HEK293T (cell line): ENCODE data around the gene AGAP1.

ENCODE experiments used
- CTCF ChIA-PET: fragments of 350-600 bp; formaldehyde crosslinking; extraction: SDS; loops from one replicate; lab custom pipeline; 2021; ENCODE audit warnings: antibody characterized with exemption, inconsistent platforms; lab: Yijun Ruan, JAX
- POLR2A ChIA-PET: fragments of 350-600 bp; formaldehyde crosslinking; extraction: SDS; loops from one replicate; lab custom pipeline; 2020; ENCODE audit warnings: antibody characterized with exemption, inconsistent platforms; lab: Yijun Ruan, JAX
- DNase-seq: peaks from one replicate; pipeline ENCODE4 v3.0.0; 2012; ENCODE audit warnings: mixed read lengths; ENCODE audit errors: extremely low spot score
- ARNT ChIP-seq: fragments of 450-650 bp; IDR thresholded peaks from 2 replicates; pipeline ENCODE4 v1.6.1; 2017; ENCODE audit warnings: mild to moderate bottlenecking
- BHLHE40 ChIP-seq: fragments of 450-650 bp; IDR thresholded peaks from 2 replicates; pipeline ENCODE4 v1.6.1; 2016; ENCODE audit warnings: mild to moderate bottlenecking, moderate library complexity, borderline replicate concordance
- CTBP1 ChIP-seq: fragments of 450-650 bp; IDR thresholded peaks from 2 replicates; pipeline ENCODE4 v1.6.1; 2016; ENCODE audit warnings: borderline replicate concordance
- ELF4 ChIP-seq: fragments of 450-650 bp; IDR thresholded peaks from 2 replicates; pipeline ENCODE4 v1.6.1; 2017; ENCODE audit warnings: antibody characterized with exemption
- FOXA1 ChIP-seq: fragments of 450-650 bp; IDR thresholded peaks from 2 replicates; pipeline ENCODE4 v1.6.1; 2016; ENCODE audit warnings: mild to moderate bottlenecking
- FOXK2 ChIP-seq: fragments of 450-650 bp; IDR thresholded peaks from 2 replicates; pipeline ENCODE4 v1.6.1; 2016; ENCODE audit warnings: mild to moderate bottlenecking
- FOXM1 ChIP-seq: fragments of 450-650 bp; IDR thresholded peaks from 2 replicates; pipeline ENCODE4 v1.6.1; 2017; ENCODE audit warnings: mild to moderate bottlenecking, borderline replicate concordance
- HDGF ChIP-seq: fragments of 450-650 bp; IDR thresholded peaks from 2 replicates; pipeline ENCODE4 v1.6.1; 2017; ENCODE audit warnings: antibody characterized with exemption, borderline replicate concordance
- L3MBTL2 ChIP-seq: fragments of 450-650 bp; conservative IDR thresholded peaks from 2 replicates; pipeline ENCODE4 v1.6.1; 2016; ENCODE audit warnings: mild to moderate bottlenecking
- LEF1 ChIP-seq: fragments of 450-650 bp; IDR thresholded peaks from 2 replicates; pipeline ENCODE4 v1.6.1; 2017; ENCODE audit warnings: mild to moderate bottlenecking, borderline replicate concordance
- NFRKB ChIP-seq: fragments of 450-650 bp; IDR thresholded peaks from 2 replicates; pipeline ENCODE4 v1.6.1; 2016; ENCODE audit warnings: mild to moderate bottlenecking, moderate library complexity
- PKNOX1 ChIP-seq: fragments of 450-650 bp; IDR thresholded peaks from 2 replicates; pipeline ENCODE4 v1.6.1; 2016
- SP1 ChIP-seq: fragments of 450-650 bp; IDR thresholded peaks from 2 replicates; pipeline ENCODE4 v1.6.1; 2017
- SUZ12 ChIP-seq: fragments of 450-650 bp; IDR thresholded peaks from 2 replicates; pipeline ENCODE4 v1.6.1; 2016; ENCODE audit warnings: mild to moderate bottlenecking
- TARDBP ChIP-seq: fragments of 450-650 bp; IDR thresholded peaks from 2 replicates; pipeline ENCODE4 v1.6.1; 2016
- ZNF384 ChIP-seq: fragments of 450-650 bp; IDR thresholded peaks from 2 replicates; pipeline ENCODE4 v1.6.1; 2016

AGAP1 gene

GRCh38 chr2:236036045-236036444 is 542.2 kb downstream of the AGAP1 start:
- POLR2A ChIA-PET, result no interaction called here
- CTCF ChIA-PET, result no interaction called here
- DNase-seq, result no peak
- TF ChIP-seq ARNT, result no peak
- no peak for TF ChIP-seq NFRKB
- no peak for TF ChIP-seq SUZ12
- no peak for TF ChIP-seq ELF4
- TF ChIP-seq SP1, result no peak
- no peak for TF ChIP-seq TARDBP
- TF ChIP-seq CTBP1, result no peak
- TF ChIP-seq L3MBTL2, result no peak
- TF ChIP-seq HDGF, result no peak
- TF ChIP-seq PKNOX1, result no peak
- TF ChIP-seq FOXK2, result no peak
- no peak for TF ChIP-seq LEF1
- no peak for TF ChIP-seq FOXA1
- no peak for TF ChIP-seq ZNF384
- TF ChIP-seq FOXM1, result no peak

GRCh38 chr2:236038096-236038495 is 544.3 kb downstream of the AGAP1 start:
- TF ChIP-seq FOXA1 (no peak), LEF1 (no peak), PKNOX1 (no peak), SP1 (no peak), BHLHE40 (no peak), HDGF (no peak), ELF4 (no peak), FOXM1 (no peak), NFRKB (no peak), CTBP1 (no peak), TARDBP (no peak), L3MBTL2 (no peak), SUZ12 (no peak), ZNF384 (no peak), FOXK2 (no peak), ARNT (no peak)
- ChIA-PET CTCF (interaction anchor here (0.6 kb wide), 1 partner anchor 25 kb away, joined by 3 read pairs; no protein-coding TSS in a partner anchor), POLR2A (no interaction called here)
- no peak for DNase-seq

DNA sequence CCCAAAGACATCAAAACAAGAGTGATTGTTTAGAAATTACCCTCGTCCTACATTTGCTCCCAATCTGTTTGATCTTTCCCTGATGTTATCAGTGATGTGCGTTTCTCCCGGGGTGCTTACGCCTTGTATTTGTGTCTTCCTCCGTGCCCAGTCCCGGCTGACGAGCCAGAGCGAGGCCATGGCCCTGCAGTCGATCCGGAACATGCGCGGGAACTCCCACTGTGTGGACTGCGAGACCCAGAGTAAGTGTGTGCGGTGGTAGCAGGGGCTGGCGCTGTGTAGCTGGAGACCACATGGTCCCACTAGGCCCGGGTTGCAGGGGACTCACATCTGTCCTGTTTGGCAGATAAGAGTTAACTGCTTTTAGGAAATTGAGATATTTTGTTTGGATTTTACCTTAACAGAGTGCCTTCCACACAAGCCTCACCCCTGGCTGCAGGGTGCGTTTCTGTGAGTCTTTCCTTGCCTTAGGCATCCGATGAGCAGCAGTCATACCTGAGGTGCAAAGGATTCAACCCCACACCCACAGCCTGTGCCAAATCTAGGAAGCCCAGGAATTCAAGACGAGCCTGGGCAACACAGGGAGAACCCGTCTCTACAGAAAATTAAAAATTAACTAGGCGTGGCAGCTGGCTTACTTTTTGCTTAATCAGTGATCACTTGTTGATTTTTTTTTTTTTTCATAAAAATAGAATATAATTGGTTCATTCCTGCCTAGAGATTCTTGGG is 546.9 kb downstream of the AGAP1 start:
- no peak for DNase-seq
- CTCF ChIA-PET, result no interaction called here
- TF ChIP-seq PKNOX1, result no peak
- TF ChIP-seq ZNF384, result no peak
- no peak for TF ChIP-seq NFRKB
- TF ChIP-seq L3MBTL2, result no peak
- no peak for TF ChIP-seq LEF1
- no peak for TF ChIP-seq SP1
- TF ChIP-seq CTBP1, result no peak
- no peak for TF ChIP-seq ARNT
- TF ChIP-seq ELF4, result no peak
- TF ChIP-seq BHLHE40, result no peak
- TF ChIP-seq FOXM1, result no peak
- TF ChIP-seq FOXA1, result no peak
- TF ChIP-seq FOXK2, result no peak
- no peak for TF ChIP-seq HDGF
- POLR2A ChIA-PET, result no interaction called here

DNA sequence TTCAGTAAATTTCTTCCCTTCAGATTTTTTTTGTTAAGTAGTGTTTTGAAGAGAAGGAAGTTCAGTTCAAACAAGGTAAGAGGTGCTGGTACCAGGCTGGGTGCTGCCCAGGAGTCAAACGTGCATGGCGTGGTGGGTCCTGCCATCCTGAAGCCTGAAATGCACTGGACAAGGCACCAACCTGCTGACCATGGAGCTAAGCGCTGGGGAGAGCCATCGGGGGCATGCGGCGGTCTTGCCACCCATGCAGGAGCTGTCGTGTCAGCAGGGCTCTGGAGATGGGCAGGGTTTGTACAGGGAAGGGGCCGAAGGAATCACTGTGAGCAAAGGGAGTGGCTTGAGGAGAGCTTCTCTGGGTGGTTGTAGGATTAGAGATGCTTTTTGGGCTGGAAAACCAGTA is 547.8 kb downstream of the AGAP1 start:
- ChIA-PET CTCF (no interaction called here), POLR2A (no interaction called here)
- TF ChIP-seq FOXK2 (no peak), TARDBP (no peak), L3MBTL2 (no peak), ZNF384 (no peak), SUZ12 (no peak), BHLHE40 (no peak), ARNT (no peak), FOXA1 (no peak), FOXM1 (no peak), NFRKB (no peak), ELF4 (no peak), CTBP1 (no peak), LEF1 (no peak), HDGF (no peak), PKNOX1 (no peak), SP1 (no peak)
- DNase-seq, result no peak

DNA sequence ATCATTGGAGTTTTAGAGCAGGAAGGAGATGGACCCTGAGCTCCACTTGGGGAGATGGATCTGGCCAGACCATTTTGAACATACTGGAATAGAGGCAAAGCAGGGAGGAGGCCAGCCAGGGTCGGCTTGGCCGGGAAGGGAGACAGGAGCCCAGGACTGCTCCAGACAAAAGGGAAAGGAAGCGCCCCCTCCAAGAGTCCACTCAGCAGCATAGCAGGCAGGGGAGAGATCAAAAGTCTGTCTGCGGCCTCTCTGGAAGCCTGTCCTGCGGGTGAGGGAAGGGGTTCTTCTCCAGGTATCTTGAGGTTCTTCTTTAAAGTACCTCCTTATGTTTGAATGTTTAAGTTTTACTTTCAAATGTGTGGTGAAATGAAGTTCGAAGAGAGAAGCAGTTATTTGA is 548.2 kb downstream of the AGAP1 start:
- ChIA-PET CTCF (no interaction called here), POLR2A (no interaction called here)
- TF ChIP-seq LEF1, result no peak
- no peak for TF ChIP-seq NFRKB
- no peak for TF ChIP-seq SP1
- no peak for TF ChIP-seq SUZ12
- no peak for TF ChIP-seq L3MBTL2
- no peak for TF ChIP-seq TARDBP
- TF ChIP-seq HDGF, result no peak
- no peak for TF ChIP-seq CTBP1
- TF ChIP-seq FOXK2, result no peak
- no peak for TF ChIP-seq PKNOX1
- TF ChIP-seq FOXA1, result no peak
- no peak for TF ChIP-seq ZNF384
- TF ChIP-seq FOXM1, result no peak
- TF ChIP-seq ELF4, result no peak
- TF ChIP-seq ARNT, result no peak
- no peak for TF ChIP-seq BHLHE40
- no peak for DNase-seq
